Activated T-cell treated with anti-CD3 and anti-CD28 coated beads, Interleukin-2, amount 50 U/mL, for 1 hour (primary cell): ENCODE measurements around the gene SULT4A1.

Experiments used
- DNase-seq: peaks from one replicate; pipeline ENCODE4 v3.0.0-alpha.2; 2020

The SULT4A1 gene

DNA sequence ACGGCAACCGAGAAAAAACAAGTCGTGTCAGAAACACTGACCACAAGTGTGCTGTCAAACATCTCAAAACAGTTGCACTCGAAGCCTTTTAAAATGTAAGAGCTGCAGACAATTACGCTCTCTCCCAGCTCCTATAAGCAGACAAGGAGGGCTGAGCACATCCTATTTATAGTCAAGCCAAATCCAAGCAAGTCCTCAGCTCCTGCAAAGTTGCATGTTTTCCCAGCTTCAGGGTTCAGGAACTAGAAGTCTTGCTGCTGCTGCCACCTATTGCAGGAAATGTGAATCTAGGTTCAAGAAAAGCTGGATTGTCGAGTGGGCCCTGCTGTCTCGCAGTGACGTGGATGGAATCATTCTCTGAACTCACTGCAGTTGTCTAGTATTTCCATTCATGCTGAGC, 65.7 kb downstream of the SULT4A1 start:
- DNase-seq: no peak

DNA sequence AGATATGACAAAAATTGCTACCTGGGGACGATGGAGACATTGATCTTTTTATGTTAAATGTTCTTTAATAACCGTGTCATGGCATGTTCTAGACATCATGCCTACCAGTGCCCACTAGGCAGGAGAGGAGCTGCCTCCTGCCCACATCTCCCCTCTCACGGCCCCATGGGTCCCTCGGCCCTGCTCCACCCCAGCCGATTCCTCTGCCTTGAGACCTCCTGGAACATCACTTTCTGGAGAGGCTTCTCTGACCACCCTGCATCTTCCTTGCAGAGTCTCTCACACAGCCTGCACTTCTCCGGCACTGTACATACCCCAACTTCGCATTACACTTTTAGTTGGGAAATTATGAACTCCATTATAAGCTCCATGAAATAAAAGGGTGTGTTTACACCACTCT, 67.0 kb downstream of the SULT4A1 start:
- DNase-seq: no peak

DNA sequence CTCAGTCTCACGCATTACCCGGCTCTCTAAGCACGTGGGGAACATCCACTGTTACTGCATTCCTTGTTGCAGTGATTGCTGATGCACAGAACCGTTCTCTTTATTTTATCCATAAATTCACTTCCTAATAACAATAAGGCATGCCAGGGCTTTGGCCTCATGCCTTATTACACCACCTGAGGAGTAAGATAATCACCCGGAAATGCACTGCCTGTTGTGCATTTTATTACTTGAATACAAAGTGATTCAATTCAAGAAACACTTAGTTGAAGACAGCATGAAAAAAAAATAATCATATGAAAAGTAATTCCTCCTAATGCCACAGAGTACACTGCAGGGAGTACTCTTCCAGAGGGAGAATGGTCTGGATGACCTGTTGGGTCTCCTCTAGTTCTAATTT, 69.4 kb downstream of the SULT4A1 start:
- DNase-seq: no peak

DNA sequence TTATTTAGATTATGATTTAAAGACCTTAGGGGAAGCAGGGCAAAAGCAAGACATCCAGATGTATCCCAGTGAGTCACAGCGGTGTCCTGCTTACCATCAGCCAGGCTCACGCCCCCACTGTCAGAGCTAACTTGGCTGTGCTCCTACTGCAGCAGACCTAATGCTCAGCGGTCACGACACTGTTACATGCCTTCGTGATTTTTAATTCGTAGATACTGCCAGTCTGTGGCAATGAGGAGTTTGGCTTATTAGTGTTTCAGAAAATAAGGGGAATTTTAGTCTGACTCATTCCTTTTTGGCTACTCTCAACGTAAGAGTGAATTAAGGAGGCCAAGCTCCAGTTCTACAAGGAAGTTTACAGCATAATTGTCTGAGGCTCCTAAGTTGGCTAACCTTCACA, 72.9 kb downstream of the SULT4A1 start:
- DNase-seq: no peak

DNA sequence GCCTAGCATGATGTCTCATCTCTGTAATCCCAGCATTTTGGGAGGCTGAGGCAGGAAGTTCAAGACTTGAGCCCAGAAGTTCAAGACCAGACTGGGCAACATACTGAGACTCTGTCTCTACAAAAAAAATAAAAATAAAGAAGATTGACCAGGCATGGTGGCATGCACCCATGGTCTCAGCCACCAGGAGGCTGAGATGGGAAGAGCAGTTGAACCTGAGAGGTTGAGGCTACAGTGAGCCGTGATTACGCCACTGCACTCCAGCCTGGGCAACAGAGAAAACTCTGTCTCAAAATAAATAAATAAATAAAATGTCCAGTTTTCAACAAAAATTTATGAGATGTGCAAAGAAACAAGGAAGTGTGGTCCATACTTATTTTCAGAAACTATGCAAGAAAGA, 78.5 kb downstream of the SULT4A1 start:
- no peak for DNase-seq

DNA sequence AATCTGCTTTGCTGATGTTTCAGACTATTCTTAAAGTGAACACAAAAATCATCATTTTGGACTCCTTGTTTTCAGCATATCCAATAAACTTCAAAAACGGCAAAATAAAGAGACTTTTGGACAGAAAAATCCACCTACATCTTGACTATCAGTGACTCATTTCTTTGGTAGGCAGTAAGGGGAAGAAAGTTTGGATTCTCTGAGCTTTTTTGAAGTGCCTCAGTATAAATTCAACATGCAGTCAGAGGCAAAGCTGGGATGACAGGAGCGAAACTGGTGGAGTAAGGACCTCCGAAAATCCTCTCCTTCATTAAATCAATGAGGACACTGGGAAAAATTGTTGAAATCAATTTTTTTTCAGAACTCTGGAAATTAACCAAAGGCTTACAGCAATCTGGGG, 79.9 kb downstream of the SULT4A1 start:
- no peak for DNase-seq

DNA sequence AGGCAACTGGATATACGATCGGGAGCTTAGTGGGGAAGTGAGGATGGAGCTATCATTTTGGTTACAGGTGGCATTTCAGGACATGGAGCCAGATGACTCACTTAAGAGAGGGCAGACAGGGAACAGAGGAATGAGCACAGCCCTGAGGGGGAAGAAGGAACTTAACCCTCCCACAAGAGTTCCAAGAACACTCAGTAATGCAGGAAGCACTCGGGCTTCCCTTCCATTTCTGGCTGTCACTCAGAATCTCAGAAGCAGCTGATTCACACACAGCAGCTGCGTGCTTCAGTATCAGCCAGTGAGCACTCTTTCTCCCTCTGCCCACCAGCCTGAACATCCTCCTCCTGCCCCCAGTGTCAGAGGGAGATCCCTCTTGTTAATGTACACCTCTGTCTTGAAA, 85.0 kb downstream of the SULT4A1 start:
- no peak for DNase-seq

DNA sequence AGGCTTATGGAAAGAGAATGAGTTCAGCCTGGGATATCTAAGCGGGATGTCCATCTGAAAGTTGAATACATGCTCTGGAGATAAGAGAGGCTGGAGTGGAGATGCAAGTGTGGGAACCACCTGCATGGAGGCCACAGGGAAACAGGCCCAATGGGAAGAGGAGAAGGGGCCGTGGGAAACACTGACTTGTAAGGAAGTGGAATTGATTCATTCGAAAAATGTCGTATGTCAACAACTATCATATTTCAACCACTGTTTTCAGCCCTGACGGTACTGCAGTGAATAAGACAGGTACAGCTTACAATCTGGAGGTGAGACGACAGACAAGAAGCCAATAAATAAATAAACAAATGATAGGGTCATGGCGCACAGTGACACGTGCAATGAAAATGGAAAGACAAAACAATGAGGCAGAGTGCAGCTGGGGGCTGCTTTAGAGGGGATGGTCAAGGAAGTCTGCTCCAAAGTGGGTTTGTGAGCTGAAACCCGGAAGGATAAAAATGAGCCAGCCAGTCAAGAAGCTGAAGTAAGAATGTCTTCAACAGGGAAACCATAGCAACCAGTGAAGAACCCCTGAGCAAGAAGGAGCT, 86.1 kb downstream of the SULT4A1 start:
- no peak for DNase-seq
